ENCODE measurements around the gene CISTR.

Gene CISTR

DNA sequence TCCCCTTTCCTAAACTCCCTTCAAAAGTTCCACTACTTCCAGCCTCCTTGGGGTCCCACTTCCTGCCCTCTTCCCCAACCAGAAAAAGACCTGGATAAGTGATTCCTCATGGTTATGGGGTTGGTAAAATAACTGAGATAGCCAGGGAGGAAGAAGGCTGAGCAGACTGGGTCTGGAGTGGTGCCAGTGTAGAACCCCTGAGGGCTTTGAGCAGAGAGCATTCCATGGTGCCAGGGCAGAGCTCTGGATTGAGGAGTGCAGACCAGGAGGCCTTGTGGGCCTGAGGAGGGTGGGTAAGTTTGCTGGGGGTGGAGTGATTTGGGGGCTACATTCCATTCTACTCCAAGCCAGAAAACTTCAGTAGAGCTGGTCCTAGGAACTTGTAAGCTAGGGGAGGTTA lies 9.5 kb upstream of the CISTR start:
- no peak for DNase-seq

DNA sequence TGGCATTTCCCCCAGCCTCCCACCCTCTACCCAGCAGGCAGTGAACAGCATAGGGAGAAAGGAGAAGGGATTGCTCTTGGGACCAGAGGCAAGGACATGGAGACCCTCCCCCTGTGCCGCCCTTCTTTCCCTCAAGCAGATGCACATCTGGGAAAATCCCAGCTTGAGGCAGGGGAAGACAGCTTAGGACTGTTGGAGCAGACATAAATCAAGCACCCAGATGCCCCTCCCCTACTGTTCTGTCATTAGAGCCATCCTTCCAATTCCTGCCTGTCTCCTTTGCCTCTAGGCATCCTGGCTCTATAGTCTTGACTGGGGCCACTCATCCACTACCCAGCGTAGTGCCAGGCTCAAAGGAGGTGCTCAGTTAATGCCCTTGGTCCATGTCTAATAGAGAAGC lies 7.5 kb upstream of the CISTR start:
- DNase-seq, result no peak

DNA sequence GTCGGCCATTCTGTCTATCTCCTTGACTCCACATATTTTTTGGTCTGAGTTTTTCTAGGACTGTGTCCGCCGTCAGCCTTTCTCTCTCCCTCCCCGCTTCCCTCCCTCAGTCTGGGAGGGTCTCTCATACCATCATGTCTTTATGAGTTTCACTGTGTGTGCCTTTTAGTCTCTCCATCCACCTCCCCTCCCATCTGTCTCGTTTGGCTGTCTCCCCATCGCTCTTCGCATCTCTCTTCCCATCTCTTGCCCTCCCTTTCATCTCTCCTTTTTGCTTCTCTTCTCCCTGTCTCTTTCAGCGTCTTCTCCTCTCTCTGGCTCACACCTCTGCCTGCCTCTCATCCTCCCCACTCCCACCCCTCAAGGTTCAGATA lies 6.9 kb upstream of the CISTR start:
- DNase-seq, result no peak

DNA sequence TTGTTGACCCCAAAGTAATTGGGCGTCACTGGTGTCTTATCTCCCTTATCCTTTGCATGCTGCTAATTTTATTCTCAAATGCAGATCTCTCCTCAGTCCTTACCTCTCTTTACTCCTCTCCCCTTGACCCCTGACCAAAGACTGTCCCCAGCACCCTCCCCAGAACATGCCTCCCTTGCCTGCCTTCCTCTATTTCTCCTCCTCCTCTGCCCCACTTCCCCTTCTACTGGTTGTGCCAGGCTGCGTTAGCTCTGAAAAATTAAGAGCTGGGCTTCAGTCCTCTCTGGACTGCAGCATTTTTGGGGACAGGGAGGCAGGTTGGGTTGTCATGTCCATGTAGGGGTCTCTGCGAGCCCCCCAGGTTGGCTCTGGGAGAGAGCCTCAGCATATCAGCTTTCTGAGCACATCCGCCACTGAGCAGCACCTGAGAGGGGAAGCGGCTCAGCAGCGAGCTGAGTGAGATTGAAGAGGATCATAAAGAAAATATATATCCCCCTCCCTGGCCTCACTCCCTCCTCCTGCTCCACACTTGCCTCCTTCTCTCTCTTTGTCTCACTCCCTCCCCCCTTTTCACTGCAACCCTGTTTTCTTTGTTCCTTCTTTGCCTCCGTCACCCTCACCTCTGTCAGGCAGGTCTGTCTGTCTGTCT lies 6.4 kb upstream of the CISTR start:
- no peak for DNase-seq

DNA sequence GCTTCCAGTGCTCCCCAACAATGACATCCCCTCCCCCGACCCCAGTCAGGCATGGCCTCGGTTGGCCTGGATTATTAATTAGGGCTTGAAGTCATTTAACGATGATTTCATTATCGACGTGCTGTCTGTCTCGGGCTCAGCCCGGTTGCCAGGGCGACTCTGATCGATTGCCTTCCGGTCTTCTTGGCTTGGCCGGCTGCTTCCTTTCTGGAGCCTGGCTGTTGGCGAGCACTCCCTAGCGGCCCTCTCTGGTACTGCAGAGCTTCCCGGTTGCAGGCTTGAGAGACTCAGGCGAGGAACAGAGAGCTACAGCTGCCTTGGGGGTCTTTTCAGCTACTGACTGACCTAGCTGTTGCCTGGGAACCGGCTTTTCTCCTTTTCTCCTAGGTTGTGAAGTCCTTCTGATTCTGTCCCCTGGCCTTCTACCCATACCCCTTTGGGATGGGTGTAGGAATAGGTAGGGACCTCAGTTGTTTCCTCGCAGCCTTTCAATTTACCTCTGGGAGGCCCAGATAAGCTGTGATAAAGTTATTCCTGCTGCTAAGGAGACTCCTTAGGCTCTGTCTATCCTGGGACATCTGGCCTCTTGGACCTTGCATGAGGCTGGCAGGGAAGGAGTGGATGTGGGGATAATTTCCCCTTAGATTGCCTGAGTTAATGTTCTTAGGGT lies 5.5 kb upstream of the CISTR start:
- peak; percentile 52 for DNase-seq

DNA sequence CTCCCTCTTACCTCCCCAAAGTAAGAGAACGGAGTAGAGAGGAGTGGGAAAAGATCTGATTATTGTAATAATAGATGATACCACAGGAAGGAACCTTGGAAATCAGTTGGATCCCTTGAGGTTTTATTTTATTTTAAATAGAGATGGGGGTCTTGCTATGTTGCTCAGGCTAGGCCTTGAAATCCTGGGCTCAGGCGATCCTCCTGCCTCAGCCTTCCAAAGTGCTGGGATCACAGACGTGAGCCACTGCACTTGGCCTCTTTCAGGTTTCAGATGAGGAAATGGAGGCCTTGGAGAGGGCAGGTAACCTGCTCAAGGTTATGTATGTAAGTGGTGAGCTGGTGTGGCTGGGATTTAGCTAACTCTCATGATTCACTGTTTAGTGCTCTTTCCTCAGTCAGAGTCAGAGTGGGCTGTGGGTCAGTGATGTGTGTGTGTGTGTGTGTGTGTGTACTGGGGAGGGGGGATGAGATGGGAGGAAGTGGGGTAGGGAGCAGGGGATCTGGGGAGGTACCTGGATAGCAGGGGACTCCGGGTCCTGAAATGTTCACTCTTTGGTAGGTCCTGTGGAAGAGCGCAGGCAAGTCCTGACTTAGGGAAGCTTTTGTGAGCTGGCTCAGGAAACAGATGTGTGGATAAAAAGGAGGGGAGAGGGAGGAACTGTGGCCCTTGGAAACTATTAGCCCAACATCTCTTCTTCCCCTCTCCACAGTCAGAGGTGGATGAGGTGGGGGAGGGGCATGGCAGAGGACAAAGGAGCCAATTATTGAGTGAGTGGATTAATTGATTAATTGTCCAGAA lies 4.7 kb upstream of the CISTR start:
- no peak for DNase-seq

DNA sequence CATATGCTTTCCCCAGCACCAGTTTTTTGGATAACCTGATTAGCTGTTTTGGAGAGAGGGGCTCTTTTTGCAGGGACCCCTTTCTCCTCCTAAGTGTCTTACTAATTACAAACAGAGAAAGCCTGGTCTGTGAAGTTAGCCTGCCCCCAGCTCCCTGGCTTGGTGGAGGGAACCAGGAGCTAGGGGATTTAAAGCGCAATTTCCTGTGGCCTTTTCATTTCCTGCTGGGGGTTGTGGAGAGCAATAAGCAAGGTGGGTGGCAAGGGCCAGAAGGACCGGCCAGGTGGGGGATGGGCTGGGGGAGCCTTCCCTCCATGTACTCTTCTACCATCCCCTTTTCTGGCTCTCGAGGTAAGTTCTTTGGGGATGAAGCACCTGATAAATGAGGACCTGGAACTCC lies 4.1 kb upstream of the CISTR start:
- no peak for DNase-seq

DNA sequence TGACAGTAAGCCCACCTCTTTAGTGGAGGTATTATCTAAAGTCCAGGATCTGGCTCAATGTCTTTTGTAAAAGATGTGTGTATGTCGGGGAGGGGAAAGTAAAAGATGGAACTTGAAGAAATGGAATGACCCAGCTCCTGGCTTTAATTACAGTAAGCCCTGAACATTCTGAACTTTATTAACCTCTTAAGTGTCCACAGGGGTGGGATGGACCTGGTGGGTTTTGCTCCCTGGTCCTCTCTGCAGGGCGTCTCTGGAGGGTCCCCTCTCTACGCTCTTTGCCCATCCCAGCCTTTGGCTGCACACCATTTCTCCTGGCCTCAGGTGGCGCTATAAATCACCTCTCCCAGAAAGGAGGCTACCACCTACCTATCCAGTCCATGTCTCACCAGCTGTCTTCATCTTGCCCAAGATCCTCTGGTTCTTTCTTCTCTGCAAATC lies 3.7 kb upstream of the CISTR start:
- DNase-seq, result no peak

DNA sequence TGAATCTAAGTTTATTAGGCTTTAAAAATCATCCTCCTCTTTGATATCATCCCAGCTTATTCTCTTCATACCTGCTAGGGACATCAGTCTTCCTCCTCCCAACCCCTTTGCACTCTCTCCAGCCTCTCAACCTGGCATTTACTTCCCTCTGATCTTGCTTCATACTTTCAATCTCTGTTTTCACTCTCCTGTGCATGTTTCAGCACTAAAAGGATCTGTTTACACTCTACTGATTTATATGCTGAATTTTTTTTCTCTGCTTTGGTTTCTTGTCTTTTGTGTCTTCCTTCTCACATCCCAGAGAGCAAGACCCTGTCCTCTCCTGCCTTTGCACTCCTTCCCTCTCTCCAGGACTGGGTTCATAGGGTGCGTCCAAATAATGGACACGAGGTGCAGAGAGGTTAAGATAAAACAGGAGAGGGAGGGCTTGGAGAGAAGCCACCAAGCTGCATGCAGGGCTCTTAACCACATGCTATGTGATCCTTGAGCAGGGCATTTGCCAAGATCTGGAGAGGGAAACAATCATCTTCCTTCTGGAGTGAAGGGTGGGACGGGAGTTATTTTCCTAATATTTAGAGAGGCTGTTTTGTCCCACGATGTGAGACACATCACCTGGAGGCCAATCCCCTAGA lies 3.0 kb upstream of the CISTR start:
- DNase-seq, result no peak

DNA sequence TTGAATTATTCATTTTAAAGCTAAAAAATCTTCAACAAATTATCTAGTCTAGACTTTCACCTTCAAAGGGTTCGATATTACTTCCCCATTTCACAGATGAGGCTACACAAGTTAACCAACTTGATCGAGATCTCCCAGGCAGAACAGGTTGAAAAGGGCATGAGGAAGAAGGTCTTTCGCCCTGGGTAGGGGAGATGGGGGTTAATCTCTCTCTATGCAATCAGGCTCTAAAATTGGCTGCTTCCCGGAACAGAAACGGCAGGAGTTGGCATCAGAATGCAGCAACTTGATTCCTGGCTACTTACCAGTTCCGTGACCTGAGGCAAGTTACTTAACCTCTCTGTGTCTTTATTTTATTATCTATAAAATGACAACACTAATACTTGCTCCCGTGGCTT lies 2.4 kb upstream of the CISTR start:
- DNase-seq, result no peak

DNA sequence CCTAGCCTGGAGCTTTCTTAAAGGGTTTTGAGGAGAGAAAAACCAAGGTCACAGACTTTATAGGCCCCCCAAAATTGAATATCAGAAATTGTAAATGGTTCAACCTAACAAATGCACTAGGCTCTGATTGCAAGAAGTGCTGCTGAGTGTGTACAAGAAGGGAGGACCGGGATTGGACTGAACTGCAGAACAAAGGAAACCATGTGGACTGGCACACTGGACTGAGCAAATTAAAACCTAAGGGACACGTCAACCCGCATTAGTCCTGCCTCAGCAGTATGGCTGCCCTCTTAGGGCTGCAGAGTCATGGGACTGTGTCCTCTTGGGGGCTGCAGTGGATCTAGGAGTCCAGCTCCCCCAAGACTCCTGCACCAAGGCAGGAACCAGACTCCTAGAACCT lies 842 bp upstream of the CISTR start:
- no peak for DNase-seq

DNA sequence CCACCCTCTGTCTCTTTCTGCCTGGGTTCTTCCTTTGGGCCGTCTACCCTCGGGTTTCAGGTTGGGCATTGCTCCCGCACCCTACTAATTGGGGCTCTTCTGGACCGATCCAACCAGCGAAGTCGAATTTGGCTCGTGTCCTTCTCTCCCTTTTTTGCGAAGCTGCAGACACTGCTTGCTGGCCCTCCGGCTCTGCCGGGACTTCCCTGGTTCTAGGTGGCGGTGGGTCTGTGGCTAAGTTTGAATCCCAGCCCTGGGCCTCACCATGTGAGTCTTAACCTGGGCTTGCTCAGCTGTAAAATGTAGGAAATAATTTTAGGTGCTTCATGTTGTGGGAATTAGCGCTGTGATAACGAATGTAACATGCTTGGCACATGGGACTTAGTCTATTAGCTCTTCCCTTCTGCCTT lies 418 bp upstream of the CISTR start:
- no peak for DNase-seq

DNA sequence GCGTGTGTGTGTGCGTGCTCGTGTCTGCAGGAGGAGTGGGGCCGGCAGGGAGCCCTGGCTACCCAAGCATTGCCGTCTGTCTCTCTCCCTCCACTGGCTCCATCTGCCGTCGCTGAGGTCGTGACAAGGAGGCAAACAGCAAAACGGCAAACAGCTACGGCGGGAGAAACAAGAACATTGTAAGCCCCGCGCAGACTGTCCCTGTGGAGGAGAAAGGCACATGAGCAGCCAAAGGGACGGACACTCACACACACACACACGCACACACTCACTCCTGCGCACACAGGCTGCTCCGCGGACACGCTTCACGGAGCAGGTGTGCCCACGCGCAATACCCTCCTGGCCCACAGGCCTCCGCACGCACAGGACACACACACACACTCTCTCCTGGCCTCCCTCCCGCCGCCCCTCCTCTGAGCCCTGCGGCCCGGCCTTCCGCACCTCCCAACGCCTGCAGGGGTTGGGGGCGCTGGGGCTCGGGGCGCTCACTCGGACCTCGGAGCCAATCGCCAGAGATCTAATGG lies 905 bp downstream of the CISTR start:
- DNase-seq, result peak; percentile 36

DNA sequence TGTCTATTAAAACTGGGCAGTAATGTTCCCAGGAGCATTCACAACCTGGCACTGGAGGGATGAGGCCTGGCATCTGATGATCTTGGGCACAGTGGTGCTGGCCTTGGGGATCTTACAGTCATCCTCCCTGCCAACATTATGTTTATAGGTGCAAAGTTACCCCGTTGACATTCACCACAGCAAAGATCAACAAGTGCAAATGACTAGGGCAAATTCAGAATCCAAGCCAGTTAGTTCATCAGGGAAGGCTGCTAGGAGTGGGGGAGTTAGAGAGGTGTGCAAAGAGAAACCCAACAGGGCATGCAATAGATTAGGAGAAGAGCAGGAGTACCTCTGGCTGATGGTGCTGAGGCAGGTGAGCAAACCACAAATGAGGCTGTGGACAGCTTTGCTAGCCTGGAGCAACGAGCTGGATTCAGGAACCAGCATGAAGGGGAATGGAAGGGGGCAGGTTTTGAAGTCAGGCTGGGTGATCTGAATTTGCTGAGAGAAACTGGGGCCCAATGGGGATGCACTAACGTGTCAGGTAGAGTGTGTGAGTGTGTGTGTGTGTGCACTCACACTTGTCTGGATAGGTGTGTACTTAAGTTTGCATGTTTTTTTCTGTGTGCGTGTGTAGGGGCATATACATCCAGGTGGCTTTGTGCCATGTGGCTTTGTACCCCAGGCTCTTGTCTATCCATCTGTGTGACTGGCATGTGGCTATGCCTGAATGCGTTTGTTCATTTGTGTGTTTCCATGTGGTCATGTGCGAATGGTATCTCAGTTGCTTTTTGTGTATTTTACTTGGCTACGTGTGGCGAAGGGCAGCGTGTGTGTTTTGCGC lies 1.6 kb downstream of the CISTR start:
- DNase-seq, result peak; percentile 13

DNA sequence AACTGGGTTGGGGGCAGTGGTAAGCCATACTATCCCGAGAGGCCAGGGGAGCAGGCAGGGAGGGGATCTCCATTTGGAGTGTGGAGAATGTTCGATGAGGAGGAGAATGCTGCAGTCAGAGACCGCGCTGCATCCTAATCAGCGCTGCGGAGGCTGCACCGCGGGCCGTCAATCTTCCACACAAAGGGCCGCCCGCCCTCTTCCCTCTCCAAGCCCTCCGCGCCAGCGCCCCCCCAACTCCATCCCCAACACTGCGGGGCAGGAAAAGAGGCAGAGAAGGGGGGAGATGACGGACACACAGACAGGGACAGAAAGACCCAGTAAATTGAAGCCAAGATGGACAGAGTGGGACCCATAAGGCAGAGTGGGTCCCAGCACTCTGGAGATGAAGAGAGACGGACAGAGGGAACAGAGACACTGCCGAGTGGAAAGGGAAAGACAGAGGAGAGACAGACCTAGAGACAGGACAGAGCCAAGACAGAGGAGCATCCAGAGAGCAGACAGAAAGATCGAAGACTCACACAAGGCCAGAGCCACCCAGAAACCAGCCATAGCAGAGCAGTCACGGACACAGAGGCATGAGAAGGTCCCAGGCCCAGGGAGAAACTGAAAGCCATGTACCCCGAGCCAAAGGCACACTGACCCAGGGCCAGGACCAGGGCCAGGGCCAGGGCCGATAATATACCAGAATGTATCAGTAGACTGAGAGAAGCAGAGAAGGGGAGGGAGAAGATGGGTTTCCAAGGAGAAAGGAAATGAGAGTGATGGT lies 3.5 kb downstream of the CISTR start:
- DNase-seq, result no peak

DNA sequence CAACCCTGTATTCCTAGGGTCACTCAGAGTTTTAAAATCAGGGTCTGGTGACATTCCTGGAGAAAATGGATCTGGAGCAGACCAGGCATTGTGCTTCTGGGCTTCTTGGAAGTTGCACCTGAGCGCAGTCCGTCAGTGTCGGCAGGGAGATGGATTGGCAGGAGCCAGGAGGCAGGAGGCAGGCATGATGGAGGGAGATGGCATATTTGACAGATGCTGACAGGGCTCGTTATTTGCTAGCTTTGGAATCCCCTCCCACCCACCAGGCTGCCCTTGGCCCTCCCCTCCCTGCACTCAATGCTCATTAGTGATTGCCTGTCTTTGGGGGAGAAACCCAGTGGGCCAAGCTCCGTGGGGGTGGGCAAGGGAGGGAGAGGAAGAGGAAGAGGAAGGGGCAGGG lies 4.7 kb downstream of the CISTR start:
- DNase-seq, result no peak

DNA sequence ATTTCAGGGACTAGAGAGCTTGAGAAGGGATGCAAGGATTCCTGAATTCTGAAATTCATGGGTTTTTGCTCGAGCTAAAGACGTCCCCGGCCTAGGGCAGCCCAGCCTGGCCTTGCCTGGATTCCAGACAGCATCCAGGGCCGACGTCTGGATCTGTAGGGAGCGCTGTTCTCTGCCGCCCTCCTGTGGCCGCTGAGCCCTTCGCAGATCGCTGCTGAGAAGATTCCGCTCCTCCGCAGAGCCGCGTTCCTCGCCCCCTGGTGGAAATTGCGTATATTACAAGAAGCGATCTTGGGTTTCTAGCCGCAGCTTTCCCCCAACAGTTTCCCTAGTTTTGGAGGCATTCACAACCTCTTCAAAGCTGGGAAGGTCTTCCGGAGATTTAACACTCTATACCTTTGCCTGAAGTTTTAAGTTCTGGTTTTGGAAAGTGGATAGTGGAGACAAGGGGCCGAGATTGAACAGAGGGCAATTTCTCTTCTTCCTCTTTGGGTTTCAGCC lies 5.1 kb downstream of the CISTR start:
- DNase-seq, result peak; percentile 91

DNA sequence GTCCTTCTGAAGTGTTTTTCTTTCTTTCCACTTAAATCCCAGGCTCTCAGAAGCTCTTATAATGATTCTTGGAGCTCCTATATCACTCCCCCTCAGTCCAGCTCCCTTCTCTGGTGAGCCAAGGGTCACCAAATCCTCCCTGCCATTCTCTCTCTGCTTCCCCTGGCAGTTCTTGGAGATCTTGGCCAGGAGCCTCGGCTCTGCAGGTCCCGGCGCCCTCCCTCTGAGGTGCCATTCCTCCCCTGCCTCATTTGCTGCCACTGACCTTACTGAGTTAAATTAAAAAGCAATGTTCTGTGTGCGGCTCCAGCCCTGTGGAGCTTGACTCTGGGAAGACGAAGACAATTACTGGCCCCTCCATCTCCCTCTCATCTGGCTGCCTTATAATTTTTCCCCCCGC lies 7.0 kb downstream of the CISTR start:
- no peak for DNase-seq

DNA sequence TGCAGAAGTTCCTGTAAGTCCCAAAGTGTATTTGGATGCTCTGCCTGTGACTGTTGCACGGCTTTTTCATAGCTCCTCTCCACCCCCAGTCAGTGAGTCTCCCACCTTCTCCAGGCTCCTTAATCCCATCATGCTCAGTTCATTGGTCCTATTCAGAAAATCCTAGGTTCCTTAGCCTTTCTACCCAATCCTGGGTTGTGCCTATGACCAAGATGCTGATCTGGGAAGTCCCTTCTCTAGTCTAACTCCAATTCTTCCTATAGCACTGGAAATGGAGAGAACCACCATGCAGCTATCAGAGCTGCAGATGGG lies 7.7 kb downstream of the CISTR start:
- DNase-seq, result no peak

DNA sequence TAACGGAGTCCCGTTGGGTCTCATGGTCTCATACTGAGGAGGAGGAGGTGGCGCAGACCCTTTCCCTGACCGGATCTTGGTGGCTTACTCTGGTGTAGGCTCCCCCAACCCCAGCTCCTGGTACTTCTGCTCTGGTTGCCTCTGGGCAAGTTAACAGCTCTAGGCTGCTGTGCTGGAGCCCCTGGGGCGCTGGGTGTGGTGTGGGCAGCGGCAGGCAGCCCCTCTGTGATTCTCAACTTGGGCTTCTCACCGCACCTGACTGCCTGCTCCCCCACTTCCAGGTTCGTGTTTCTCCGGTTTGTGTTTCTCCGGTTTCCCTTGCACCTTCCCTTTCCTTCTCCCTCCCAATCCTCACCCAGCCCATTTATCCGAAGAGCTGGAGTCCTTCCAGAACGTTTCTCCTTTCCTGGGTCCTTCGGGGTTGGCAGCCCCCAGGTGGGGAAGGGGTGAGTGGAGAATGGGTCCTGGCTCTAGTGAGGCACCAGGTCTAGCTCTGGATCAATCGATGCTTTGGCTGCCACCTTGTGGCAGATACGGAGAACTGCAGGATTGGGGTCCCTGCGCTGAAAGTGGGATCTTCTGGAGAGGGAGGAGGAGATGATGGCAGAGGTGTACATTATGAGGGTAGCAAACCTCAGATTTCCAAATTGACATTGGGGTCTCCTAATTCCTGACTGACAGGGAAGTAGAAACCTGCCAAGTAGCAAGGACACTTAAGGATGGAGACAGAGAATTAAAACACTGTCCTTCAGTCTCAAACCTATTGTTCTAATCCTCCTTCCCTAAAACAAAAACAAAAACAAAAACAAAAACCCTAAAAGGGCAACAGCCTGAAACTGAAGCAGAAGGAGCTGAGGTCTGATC lies 8.3 kb downstream of the CISTR start:
- peak; percentile 70 for DNase-seq

DNA sequence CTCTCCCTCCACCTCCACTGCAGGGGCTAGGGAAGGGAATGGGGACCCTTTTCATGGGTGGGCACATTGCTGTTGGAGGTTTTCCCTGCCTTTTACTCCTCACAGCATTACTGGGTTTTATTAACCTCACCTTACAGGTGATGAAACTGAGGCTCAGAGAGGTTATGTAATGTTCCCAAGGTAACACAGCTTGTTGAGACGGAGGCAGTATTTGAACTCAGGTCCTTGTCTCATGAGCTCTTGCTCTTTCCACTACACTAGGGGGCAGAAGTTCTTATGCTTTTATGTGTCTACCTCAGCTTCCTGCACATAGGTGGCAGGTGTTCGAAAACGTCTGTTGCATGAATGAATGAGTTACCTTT lies 11.7 kb downstream of the CISTR start:
- DNase-seq, result no peak
